Mesenchymal stem cell (in vitro differentiated cells and primary cell): ENCODE data around the gene ZSWIM5.
"Not testable (repeated sequence)": the region's sequence is repeated elsewhere in the genome, so short reads cannot be mapped to it uniquely, and the experiment has no call there.

ENCODE experiments used
- DNase-seq: peaks from one replicate; pipeline ENCODE4 v3.0.0-alpha.2; 2013
- H2AFZ ChIP-seq: one replicate; pipeline ENCODE4 v1.6.1; 2013; ENCODE audit warnings: low read depth, mild to moderate bottlenecking, control low read depth, inconsistent platforms, low read length, moderate library complexity
- H2AK5ac ChIP-seq: 2 replicates; pipeline ENCODE4 v1.6.1; 2013; ENCODE audit warnings: low read length, moderate library complexity, mild to moderate bottlenecking, inconsistent platforms; ENCODE audit not compliant: severe bottlenecking
- H2BK120ac ChIP-seq: one replicate; pipeline ENCODE4 v1.6.1; 2013; ENCODE audit warnings: low read depth, mild to moderate bottlenecking, inconsistent platforms, low read length, moderate library complexity
- H2BK12ac ChIP-seq, 2 experiments: one replicate each; pipeline ENCODE4 v1.6.1; 2013; ENCODE audit warnings: inconsistent platforms in 2 of 2, low read length in 2 of 2, mild to moderate bottlenecking in 2 of 2, moderate library complexity in 2 of 2, control low read depth in 1 of 2
- H2BK15ac ChIP-seq: one replicate; pipeline ENCODE4 v1.6.1; 2013; ENCODE audit warnings: mild to moderate bottlenecking, low read depth, inconsistent platforms; ENCODE audit not compliant: poor library complexity, severe bottlenecking
- H2BK5ac ChIP-seq: 2 replicates; pipeline ENCODE4 v1.6.1; 2013; ENCODE audit warnings: low read depth, mild to moderate bottlenecking, low read length, control low read depth, inconsistent platforms; ENCODE audit not compliant: poor library complexity, severe bottlenecking
- H3K14ac ChIP-seq, 2 experiments: one replicate each; pipeline ENCODE4 v1.6.1; 2013; ENCODE audit warnings: inconsistent platforms in 2 of 2, low read length in 2 of 2, control low read depth in 1 of 2, mild to moderate bottlenecking in 1 of 2, moderate library complexity in 1 of 2
- H3K18ac ChIP-seq, 2 experiments: one replicate each; pipeline ENCODE4 v1.6.1; 2013; ENCODE audit warnings: inconsistent platforms in 2 of 2, low read length in 2 of 2, control low read depth in 1 of 2, low read depth in 1 of 2, mild to moderate bottlenecking in 1 of 2
- H3K23ac ChIP-seq, 2 experiments: one replicate each; pipeline ENCODE4 v1.6.1; 2013; ENCODE audit warnings: inconsistent platforms in 2 of 2, low read length in 2 of 2, mild to moderate bottlenecking in 2 of 2, moderate library complexity in 2 of 2, control low read depth in 1 of 2
- H3K27ac ChIP-seq: 2 replicates; pipeline ENCODE4 v1.5.1; 2013; ENCODE audit warnings: mild to moderate bottlenecking, moderate library complexity, low read length, control low read depth, inconsistent platforms; ENCODE audit not compliant: poor library complexity, severe bottlenecking
- H3K27me3 ChIP-seq, 2 experiments: 2 replicates each; pipeline versions ENCODE4 v1.6.1 to v1.7.0; 2013; ENCODE audit warnings: low read length in 2 of 2, mild to moderate bottlenecking in 2 of 2, moderate library complexity in 2 of 2, control low read depth in 1 of 2, inconsistent platforms in 1 of 2; ENCODE audit not compliant: control insufficient read depth in 1 of 2, insufficient read depth in 1 of 2
- H3K36me3 ChIP-seq, 2 experiments: 2 replicates each; pipeline versions ENCODE4 v1.6.1 to v1.7.0; 2013; ENCODE audit warnings: low read length in 2 of 2, control low read depth in 1 of 2, inconsistent platforms in 1 of 2, low read depth in 1 of 2, mild to moderate bottlenecking in 1 of 2; ENCODE audit not compliant: insufficient read depth in 2 of 2, control insufficient read depth in 1 of 2
- H3K4ac ChIP-seq, 2 experiments: one replicate each; pipeline ENCODE4 v1.6.1; 2013; ENCODE audit warnings: inconsistent platforms in 2 of 2, low read length in 2 of 2, mild to moderate bottlenecking in 2 of 2, moderate library complexity in 2 of 2, control low read depth in 1 of 2, low read depth in 1 of 2
- H3K4me1 ChIP-seq: 2 replicates; pipeline ENCODE4 v1.6.1; 2013; ENCODE audit warnings: low read depth, low read length, control low read depth; ENCODE audit not compliant: control insufficient read depth, insufficient read depth
- H3K4me2 ChIP-seq: 2 replicates; pipeline ENCODE4 v1.6.1; 2013; ENCODE audit warnings: low read length, mild to moderate bottlenecking, inconsistent platforms; ENCODE audit not compliant: poor library complexity, severe bottlenecking
- H3K4me3 ChIP-seq, 2 experiments: 2 replicates each; pipeline versions ENCODE4 v1.5.1 to v1.7.0; 2013; ENCODE audit warnings: low read length in 2 of 2, mild to moderate bottlenecking in 2 of 2, control low read depth in 1 of 2, low read depth in 1 of 2; ENCODE audit not compliant: insufficient read depth in 1 of 2
- H3K79me1 ChIP-seq: replicated peaks from 2 replicates; pipeline ENCODE4 v1.6.1; 2013; ENCODE audit warnings: mild to moderate bottlenecking, control low read depth, low read length, inconsistent platforms; ENCODE audit not compliant: poor library complexity, severe bottlenecking
- H3K9ac ChIP-seq: 2 replicates; pipeline ENCODE4 v1.7.0; 2013; ENCODE audit warnings: mild to moderate bottlenecking, low read length, moderate library complexity
- H3K9me3 ChIP-seq: 2 replicates; pipeline ENCODE4 v1.7.0; 2013; ENCODE audit warnings: mild to moderate bottlenecking, low read length; ENCODE audit not compliant: control insufficient read depth
- H4K8ac ChIP-seq: one replicate; pipeline ENCODE4 v1.6.1; 2013; ENCODE audit warnings: inconsistent platforms, mild to moderate bottlenecking, low read length, moderate library complexity
- H4K91ac ChIP-seq: one replicate; pipeline ENCODE4 v1.6.1; 2013; ENCODE audit warnings: mild to moderate bottlenecking, low read length, inconsistent platforms
- WGBS: methylation state at CpG from one replicate; pipeline ENCODE4 v1.1.7; 2013; ENCODE audit warnings: mixed read lengths; 5-methylcytosine and 5-hydroxymethylcytosine counted together

ZSWIM5 gene

DNA sequence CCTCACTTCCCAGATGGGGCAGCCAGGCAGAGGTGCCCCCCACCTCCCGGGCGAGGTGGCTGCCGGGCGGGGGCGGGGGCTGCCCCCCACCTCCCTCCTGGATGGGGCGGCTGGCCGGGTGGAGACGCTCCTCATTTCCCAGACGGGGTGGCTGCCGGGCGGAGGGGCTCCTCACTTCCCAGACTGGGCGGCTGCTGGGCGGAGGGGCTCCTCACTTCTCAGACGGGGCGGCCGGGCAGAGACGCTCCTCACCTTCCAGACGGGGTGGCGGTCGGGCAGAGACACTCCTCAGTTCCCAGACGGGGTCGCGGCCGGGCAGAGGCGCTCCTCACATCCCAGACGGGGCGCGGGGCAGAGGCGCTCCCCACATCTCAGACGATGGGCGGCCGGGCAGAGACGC is 91.2 kb downstream of the ZSWIM5 start:
- H3K27ac ChIP-seq, H2BK12ac ChIP-seq, H3K4ac ChIP-seq, H3K14ac ChIP-seq, H2BK15ac ChIP-seq, H2AK5ac ChIP-seq, H4K8ac ChIP-seq, H3K18ac ChIP-seq, H3K27me3 ChIP-seq, H2BK120ac ChIP-seq, DNase-seq, H3K36me3 ChIP-seq, H3K9ac ChIP-seq, H3K4me3 ChIP-seq, H3K4me1 ChIP-seq, H3K23ac ChIP-seq, H3K4me2 ChIP-seq, H2BK5ac ChIP-seq, H3K79me1 ChIP-seq, H2AFZ ChIP-seq, H3K9me3 ChIP-seq, H4K91ac ChIP-seq: not testable (repeated sequence)
- WGBS = 93% methylated on average over 33 of the region's 33 CpGs

DNA sequence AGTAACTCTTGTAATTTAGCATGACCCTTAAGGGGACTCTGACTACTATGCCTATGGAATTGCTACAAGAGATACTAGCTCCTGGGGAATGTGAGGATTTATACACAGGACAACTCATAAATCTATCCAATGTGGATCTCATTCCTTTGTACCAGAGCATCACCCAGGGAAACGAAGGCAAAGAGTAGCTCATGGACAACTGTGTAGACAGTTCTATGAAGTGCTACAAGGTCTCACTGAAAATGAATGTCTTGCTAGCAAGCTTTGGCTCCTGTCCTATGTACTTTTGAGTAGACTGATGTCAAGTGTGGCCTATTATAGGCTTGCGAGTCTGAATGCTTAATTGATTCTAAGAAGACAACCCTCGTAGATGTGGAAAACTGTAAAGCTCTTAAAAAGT is 93.7 kb downstream of the ZSWIM5 start:
- Histone ChIP-seq H3K9ac (no peak overlapping the region), H3K23ac (no peak overlapping the region), H2BK15ac (no peak overlapping the region), H3K4ac (no peak overlapping the region), H3K4me2 (no peak overlapping the region), H4K91ac (no peak overlapping the region), H3K4me1 (no peaks in the 10 kb centered on the region), H3K79me1 (no peaks in the 10 kb centered on the region), H2AK5ac (no peak overlapping the region), H2BK12ac (no peak overlapping the region), H2AFZ (no peak overlapping the region), H3K4me3 (no peak overlapping the region), H3K18ac (no peak overlapping the region), H3K36me3 (no peaks in the 10 kb centered on the region), H3K27ac (no peak overlapping the region), H4K8ac (no peak overlapping the region), H2BK5ac (no peak overlapping the region), H2BK120ac (no peak overlapping the region), H3K14ac (no peak overlapping the region), H3K9me3 (peaks cover 5% of the 10 kb centered on the region), H3K27me3 (no peaks in the 10 kb centered on the region)
- no peak for DNase-seq
- 84% methylated on average over 2 of the region's 3 CpGs for WGBS

DNA sequence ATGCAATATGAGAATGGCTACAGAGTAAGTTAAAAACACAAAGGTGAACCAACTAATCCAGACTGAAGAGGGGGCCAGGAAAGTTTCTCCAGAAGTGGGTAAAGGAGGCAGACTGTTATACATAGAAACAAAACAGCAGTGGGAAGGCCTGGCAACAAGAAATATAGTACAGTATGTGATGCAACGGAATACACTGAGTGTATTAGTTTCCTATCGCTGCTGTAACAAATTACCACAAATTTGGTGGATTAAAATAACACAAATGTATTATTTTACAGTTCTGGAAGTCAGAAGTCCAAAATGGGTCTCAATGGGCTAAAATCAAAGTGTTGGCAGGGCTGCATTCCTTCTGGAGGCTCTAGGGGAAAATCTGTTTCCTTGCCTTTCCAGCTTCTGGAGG is 95.2 kb downstream of the ZSWIM5 start:
- no peak overlapping the region for H3K4me2 ChIP-seq
- no peaks in the 10 kb centered on the region for H3K79me1 ChIP-seq
- DNase-seq = no peak
- WGBS = no CpG with 5 or more reads among the region's 2 CpGs
- H4K8ac ChIP-seq = no peak overlapping the region
- H3K14ac ChIP-seq = no peak overlapping the region
- no peak overlapping the region for H2AFZ ChIP-seq
- no peak overlapping the region for H3K27ac ChIP-seq
- no peak overlapping the region for H3K9ac ChIP-seq
- no peaks in the 10 kb centered on the region for H3K4me1 ChIP-seq
- H2BK12ac ChIP-seq = no peak overlapping the region
- no peak overlapping the region for H2BK15ac ChIP-seq
- no peaks in the 10 kb centered on the region for H3K27me3 ChIP-seq
- no peak overlapping the region for H3K23ac ChIP-seq
- H3K18ac ChIP-seq = no peak overlapping the region
- H2BK120ac ChIP-seq = no peak overlapping the region
- no peak overlapping the region for H3K4me3 ChIP-seq
- H3K36me3 ChIP-seq = no peaks in the 10 kb centered on the region
- H2BK5ac ChIP-seq = no peak overlapping the region
- no peak overlapping the region for H3K4ac ChIP-seq
- peaks cover 5% of the 10 kb centered on the region for H3K9me3 ChIP-seq
- no peak overlapping the region for H4K91ac ChIP-seq
- no peak overlapping the region for H2AK5ac ChIP-seq

DNA sequence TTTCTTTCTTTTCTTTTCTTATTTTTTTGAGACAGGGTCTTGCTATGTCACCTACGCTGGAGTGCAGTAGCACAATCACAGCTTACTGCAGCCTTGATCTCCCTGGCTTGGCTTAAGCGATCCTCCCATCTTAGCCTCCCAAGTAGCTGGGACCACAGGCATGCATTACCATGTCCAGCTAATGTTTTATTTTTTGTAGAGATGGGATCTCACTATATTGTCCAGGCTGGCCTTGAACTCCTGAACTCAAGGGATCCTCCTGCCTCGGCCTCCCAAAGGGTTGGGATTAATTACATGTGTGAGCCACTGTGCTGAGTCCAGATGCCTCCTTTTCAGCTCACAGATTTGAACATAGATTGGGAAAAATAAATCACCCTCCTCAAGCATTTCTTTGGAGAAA is 98.6 kb downstream of the ZSWIM5 start:
- H2AK5ac ChIP-seq = no peak overlapping the region
- H3K27me3 ChIP-seq = no peaks in the 10 kb centered on the region
- no peak overlapping the region for H3K4me2 ChIP-seq
- H3K23ac ChIP-seq = no peak overlapping the region
- H2BK120ac ChIP-seq = no peak overlapping the region
- no peak overlapping the region for H2BK5ac ChIP-seq
- H3K18ac ChIP-seq = no peak overlapping the region
- H3K9me3 ChIP-seq = peaks cover 5% of the 10 kb centered on the region
- H3K36me3 ChIP-seq = no peaks in the 10 kb centered on the region
- H3K79me1 ChIP-seq = no peaks in the 10 kb centered on the region
- H3K4me3 ChIP-seq = no peak overlapping the region
- no peak overlapping the region for H3K14ac ChIP-seq
- no peak overlapping the region for H3K9ac ChIP-seq
- DNase-seq = no peak
- H2BK12ac ChIP-seq = no peak overlapping the region
- WGBS = 93% methylated on average over 2 of the region's 3 CpGs
- H4K91ac ChIP-seq = no peak overlapping the region
- no peak overlapping the region for H2BK15ac ChIP-seq
- no peaks in the 10 kb centered on the region for H3K4me1 ChIP-seq
- no peak overlapping the region for H3K27ac ChIP-seq
- no peak overlapping the region for H4K8ac ChIP-seq
- no peak overlapping the region for H3K4ac ChIP-seq
- H2AFZ ChIP-seq = no peak overlapping the region
